Colon (tissue), 2 donors: Measurements from ENCODE around the gene TSPEAR.

Experiments used
- FAIRE-seq: peaks from 2 replicates; lab custom pipeline; 2012; peaks lifted over from hg19 to GRCh38; lab: Jason Lieb, UNC
- donor health status: control.
- donor health status: control.

Gene TSPEAR

DNA sequence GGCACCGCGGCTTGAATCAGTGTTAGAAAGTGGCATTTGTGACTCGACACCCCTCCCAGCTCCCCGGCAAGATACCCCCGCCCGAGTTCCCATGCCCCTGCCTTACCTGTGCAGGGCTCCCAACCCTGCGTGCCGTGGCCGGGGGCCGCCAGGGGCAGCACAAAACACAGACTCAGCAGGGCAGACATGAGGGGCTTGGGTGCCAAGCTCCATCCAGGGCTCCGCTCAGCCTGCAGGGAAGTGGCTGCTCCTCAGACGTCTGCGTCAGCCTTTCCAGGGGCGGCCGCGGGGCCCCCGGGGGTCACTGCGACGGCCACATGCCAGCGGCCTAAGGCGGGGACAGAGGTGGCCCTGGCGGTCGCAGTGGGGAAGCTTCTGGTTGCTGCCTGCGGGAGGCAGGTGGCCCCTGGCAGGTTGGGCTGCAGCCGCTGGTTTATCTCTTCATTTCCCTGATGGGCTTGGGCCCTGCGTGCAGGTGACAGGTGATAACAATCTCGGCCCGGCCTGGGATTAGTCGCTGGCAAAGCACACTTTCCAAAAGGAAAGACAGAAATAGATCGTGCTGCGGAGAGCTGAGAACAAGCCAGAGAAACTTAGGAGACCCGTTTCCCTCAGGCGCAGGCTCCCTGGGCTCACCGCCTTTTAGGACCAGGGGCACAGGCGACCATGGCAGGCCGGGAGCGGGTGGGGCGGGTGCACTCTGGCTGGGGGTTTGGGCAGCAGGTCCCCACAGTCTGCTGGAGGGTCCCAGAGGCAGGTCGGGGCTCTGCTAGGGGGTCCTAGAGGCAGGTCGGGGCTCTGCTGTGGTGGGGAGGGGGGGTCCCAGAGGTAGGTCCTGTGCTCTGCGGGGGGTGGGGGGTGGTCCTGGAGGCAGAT lies at the start of gene TSPEAR:
Gene TSPEAR (minus strand): TSS at position 246 of the 876 bp plus-strand sequence. CDS start 58 bp downstream, at position 188.
- no peak for FAIRE-seq

DNA sequence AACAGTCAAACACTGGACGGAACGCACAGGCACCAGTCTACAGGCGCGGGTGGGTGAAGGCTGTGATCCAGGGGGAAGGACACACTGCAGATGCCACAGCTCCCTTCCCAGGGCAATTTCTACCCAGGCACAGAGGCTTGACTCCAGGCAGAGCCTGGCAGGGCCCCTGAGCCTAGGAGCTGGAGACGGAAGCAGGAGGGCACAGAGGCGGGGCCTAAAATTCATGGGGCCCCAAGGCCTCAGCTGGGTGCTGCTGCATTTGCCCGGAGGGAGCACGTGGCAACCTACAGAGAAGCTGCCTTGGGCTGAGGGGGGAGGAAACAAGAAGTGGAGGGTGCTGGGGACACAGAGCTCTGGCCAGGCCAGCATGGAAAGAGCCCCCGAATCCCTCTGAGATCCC lies 49.0 kb upstream of the TSPEAR start:
- FAIRE-seq: no peak

DNA sequence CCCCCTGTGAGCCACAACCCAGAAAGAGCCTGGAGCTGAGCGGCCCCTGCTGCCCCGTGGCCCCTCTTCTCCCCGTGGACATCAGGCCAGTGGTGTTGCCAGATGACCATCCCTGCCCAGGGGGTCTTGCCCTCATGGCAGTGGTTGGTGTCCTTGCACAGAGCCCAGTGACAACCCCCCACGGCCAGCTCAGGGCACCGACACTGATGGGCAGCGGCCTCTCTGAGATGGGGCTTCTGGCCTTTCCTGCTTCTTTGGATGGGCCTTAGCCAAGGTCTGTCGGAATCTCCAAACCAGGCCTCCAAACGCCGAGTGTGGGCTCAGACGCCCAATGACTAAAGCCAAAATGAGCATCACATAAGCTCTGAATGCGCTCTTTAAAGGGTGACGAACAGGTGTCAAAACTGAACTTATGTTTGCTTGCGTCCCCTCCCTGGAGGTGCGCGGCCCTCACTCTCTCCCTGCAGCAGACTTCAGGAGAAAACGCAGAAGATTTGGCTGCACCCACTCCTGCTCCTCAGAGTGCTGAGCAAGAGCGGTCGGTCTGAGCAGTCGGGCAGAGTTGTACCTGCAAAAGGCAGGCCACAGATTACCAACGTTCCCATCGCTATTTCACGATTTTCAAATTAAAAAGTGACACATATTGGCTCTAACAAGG lies 48.4 kb upstream of the TSPEAR start:
- FAIRE-seq: no peak

DNA sequence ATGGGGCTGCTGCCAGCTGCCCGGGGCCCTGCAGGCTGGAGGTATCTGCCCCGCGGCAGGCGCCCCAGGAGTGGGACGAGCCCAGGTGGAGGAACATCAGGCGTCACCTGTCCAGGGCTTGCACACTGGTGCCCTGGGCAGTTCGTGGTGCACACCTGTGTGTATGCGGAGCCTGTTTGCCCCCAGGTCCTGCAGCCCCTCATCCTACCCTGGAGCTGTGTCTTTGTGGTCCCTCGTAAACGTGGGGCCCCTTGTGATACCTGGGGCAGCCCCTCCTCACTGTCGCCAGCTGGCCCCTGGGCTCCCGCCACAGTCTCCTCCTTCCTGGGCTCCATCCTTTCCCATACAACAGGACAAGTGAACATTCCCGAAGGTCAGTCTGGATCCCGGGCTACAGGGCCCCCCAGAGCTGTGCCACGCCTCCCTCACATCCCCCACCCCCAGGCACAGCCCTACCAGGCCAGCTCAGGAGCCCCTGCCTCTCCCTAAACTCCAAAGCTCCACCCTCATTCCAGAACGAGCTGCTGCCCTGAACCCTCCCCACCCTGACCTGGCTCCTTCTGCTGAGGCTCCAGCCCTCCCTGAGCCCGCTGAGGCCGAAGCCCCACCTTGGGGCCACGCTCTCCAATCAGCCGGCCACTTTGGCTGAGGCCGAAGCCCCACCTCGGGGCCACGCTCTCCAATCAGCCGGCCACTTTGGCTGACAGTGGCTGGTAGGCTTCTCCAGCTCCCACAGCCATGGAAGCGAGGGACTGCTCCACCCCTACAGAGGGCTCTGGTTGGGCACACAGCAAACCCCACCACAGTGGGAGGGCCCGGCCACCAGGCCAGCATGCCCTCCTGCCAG lies 47.6 kb upstream of the TSPEAR start:
- no peak for FAIRE-seq

DNA sequence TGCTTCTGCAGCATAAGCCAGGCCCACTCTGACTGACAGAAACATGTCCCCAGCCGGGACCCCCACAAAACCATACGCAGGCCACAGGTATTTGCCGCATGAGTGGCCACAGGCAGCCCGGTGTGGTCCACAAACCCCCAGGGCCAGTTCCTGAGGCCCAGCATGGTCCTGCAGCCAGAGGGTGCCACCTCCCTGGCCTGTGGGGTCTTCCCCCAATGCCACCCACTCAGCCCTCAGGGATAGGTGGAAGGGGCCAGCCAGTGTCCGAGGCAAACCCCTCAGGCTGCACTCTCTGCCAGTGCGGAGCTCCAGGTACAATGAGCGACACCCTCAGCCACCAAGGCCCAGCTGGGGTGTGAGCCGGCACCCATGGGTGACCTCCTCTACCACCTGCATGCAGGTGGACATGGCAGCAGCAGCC lies 46.8 kb upstream of the TSPEAR start:
- no peak for FAIRE-seq

DNA sequence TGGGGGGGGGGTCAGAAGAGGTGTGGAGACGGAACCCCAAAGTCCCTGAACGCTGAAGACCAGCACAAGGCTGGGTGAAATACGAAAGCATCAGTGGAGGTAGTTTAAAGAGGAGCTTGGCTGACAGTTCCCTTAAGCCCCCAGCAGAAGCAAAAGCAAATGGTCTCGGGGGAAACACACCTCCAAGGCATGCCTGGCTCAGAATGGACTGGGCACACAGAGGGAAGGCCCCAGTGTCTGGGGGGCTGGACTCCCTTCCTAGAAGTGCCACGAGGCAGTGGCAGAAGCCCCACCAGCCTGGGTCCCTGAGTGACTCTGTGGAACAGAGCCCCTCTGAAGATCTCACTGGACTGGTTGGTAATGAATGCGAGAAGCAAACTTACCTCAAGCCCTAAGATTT lies 46.4 kb upstream of the TSPEAR start:
- no peak for FAIRE-seq

DNA sequence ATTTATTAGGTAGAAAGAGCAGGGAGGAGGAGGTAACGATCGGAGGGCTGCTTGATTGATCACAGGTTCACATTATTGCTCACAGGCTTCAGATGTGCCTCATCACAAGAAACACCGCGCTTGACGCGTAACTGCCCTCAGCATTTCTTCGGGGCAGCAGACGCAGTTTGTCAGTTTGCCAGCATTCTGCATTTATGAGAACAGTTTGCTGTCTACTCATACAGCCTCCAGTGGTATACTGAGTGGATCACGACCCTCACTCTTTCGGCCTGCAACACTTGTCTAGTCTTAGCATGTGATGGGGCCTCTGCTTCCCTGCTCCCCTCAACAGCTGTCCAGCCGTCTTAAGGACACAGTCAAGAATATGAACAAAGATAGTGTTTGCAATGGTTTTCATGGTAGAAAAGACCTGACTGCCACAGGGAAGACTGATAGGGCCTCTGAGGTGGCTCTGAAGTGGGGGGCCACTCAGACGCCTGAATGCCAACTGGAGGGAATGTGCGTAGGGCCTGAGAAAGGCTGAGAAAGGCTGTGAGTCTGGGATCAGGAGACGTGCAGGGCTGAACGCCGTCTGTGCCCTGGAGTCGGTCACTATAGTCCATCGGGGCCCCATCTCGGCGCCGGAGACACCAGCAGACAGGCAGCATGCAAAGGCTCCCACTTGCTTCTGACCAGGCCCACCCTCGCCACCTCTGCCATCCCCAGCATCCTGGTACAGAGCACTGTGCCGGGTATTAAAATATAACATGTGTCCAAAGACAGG lies 45.2 kb upstream of the TSPEAR start:
- FAIRE-seq: no peak

DNA sequence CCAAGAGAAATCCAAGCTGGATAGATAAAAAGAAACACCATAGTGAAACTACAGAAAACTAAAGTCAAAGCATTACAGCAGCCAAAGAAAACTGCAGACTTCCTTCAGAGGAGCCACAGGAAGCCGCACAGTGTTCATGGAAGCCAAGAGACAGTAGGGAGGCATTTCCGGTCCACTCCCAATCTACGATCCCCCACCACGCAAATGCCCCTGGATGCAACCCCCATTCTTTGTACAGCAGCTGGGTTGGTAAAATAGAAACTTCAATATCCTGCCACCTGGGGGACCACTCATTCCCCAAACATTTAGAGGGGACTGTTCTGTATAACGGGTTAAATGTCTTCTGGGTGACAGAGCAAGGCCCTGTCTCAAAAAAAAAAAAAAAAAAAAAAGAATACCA lies 43.9 kb upstream of the TSPEAR start:
- no peak for FAIRE-seq

DNA sequence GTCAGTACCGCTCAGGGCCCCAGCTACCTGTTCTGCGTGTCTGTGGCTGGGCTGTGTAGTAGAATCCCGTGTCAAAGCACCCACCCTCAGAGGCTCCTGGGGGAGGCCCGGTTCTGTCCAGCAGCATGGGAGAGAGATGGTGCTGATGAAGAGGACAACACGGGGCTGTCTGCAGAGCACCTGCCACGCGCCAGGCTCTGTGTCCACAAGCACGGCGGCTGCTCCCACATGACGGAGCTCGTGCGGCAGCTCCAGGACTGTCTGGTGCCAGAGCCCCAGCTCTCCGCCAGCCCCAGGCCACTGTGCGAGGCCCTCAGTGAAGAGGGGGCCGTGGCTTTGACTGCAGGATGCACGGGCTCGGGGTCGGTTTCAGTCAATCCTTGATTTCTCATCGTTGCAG lies 42.0 kb upstream of the TSPEAR start:
- FAIRE-seq: no peak

DNA sequence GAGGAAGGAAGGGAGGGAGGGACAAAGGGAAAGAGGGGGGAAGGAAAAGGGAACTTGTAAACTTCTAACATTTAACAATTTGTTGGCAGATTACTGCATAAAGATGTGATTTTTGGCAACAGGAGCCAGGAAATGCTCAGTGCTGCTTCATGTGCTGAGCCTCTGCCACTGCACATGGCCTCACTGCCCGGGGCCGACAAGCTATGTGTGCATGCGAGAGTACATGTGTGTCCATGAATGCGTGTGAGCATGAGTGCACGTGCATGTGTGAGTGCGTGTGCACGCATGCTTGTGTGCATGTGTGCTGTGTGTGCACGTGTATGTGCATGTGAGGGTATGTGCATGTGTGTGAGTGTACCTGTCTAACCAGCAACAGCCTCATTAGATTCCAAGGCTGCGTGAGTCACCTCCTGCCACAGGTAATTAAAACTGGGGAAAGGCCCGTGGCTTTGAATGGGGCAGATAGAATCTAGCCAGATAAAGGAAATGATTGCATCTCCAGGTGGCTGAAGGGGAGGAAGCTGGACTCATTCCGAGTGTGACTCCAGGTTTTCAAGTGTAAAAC lies 41.4 kb upstream of the TSPEAR start:
- FAIRE-seq: no peak

DNA sequence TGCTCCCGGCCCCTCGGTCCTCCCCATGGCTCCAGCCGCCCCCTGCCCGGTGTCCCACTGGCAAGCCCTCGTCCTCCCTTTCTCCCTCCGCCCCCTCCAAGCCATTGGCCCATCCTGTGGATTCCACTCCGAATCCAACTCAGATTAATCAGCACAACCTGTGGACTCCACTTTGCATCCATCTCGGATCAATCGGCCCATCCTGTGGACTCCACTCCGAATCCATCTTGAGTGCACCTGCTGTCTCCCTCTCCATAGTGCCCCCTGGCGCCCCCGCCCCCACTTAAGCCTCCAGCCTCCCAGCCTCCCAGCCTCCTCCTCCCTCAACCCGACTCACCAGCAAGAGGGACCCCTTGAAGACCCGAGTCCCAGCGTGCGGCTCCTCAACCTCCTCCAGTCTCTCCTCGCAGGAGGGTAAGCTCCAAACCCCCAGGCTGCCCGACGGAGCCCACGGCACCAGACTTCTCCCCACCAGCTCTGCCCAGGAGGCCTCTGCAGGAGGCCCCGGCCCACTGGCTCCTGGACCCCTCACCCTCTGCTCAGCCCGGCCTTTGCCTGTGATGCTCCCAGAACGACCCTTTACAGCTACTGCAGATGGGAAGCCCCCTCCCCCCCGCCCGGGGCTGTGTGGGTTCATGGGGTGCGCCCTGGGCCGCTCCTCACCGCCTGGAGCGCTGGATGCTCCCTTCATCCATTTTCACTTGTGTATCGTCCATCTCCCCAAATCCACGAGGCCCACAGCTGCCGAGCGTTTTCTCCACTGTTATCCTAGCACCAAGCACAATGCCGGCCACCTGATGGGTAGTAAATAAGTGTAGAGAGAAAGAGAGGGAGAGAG lies 40.6 kb upstream of the TSPEAR start:
- FAIRE-seq: no peak

DNA sequence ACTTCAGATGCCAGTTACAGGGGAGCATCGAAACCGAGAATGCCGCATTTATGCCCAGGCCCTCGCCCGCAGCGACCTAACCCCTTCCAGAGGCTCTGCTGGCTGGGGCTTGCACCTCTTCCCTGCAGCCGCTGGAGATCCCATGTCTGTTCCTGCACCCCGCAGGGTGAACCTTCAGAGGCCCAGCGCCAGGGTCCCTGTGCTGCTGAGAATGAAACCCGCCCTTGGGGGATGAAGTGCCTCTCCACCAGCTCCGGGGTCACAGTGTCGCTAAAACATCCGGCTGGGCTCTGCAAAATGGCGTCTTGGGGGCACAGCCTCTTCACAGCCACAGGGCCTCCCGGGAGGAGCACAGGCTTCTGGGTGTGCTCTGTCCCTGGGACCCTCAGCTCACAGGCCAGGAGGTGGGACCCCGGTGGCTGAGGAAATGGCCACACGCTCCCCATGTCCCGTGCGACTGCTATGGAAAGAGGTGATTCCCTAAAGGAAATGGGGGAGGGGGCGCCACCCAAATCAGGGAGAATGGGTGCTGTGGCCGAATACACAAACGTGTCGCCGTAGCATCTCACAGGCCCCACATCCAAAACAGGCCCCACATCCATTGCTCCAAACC lies 39.9 kb upstream of the TSPEAR start:
- no peak for FAIRE-seq

DNA sequence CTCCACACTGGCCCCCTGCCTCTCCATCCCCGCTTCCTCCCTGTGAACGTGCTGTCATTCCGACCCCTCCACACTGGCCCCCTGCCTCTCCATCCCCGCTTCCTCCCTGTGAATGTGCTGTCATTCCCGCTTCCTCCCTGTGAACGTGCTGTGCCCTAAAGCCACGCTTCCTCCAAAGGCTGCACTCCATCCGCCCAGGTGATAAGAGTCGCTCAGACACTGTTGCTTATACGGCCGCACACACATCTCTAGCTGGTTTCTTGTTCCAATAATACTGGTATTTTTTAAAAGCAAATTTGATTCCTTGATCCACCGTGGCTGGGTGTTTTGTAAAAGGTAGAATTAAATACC lies 39.3 kb upstream of the TSPEAR start:
- no peak for FAIRE-seq

DNA sequence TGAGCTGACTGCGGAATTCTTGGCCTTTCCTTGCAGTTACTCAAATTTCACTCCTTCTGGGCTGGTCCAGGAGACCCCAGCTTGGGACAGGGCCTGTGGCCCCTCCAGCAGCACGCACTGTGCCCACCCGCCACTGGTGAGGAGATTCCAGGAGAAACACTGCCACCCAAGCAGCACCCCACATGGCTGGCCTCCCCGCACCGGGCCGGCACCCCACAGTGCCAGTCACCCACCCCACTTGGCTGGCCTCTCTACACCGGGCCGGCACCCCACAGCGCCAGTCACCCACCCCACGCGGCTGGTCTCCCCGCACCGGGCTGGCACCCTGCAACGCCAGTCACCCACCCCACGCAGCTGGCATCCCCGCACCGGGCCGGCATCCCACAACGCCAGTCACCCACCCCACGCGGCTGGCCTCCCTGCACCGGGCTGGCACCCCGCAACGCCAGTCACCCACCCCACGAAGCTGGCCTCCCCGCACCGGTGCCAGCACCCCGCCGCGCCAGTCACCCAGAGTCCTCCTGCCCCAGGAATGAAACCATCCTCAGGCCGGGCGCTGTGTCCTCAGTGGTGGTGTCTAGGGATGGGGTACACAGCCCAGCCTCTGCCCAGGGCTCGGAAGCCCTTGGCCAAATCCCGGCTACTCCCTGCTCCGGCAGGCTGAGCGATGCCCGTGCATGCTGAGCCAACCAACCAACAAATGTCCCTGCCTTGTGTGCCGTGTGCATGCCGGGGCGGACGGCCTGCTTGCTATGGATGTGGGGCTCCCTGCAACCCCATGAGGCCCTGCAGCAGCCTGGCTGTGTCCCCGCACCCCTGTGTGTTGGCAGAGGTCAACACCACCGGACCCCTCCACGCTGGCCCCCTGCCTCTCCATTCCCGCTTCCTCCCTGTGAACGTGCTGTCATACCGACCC lies 38.6 kb upstream of the TSPEAR start:
- no peak for FAIRE-seq

DNA sequence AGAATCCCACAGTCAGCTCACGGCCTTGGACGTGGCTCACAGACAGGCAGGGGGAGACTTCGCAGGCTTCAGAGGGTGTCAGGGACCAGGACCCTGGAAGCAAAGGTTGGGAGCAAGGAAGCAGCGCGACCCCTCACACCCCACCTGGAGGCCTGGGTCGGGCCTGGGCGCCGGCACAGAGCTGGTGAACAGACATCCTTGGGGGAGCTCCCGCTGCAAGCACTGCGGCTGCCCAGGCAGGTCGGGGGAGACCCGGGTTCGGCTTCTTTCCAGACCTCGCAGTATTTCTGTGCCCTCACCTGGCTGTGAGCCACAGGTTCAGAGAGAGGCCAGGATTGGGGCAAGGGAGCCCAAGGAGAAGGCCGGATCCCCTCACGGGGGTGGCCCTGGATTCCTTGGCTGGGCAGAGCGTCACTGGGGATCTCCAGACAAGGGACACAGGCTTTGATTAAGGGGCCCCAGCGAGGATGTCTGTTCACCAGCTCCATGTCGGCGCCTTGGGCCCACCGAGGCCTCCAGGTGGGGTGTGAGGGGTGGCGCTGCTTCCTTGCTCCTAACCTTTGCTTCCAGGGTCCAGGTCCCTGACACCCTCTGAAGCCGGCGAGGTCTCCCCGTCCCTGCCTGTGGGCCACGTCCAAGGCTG lies 37.9 kb upstream of the TSPEAR start:
- no peak for FAIRE-seq

DNA sequence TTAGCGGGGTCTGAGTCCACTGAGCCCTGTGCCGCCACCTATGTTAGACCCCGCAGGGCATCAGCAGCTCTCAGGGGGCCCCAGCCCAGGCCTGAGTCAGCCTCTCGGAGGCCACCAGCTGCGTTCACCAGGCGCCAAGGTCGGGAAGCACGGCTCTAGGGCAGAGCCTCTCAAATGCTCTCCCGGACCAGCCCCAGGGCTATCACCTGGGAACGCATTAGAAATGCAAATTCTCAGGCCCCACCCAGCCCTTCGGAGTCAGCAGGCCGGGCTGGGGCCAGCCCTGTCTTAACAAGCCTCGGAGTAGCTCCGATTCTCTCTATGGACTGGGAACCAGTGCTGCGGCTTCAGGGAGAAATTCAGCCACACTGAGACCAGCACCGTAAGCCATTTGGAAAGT lies 37.2 kb upstream of the TSPEAR start:
- FAIRE-seq: no peak

DNA sequence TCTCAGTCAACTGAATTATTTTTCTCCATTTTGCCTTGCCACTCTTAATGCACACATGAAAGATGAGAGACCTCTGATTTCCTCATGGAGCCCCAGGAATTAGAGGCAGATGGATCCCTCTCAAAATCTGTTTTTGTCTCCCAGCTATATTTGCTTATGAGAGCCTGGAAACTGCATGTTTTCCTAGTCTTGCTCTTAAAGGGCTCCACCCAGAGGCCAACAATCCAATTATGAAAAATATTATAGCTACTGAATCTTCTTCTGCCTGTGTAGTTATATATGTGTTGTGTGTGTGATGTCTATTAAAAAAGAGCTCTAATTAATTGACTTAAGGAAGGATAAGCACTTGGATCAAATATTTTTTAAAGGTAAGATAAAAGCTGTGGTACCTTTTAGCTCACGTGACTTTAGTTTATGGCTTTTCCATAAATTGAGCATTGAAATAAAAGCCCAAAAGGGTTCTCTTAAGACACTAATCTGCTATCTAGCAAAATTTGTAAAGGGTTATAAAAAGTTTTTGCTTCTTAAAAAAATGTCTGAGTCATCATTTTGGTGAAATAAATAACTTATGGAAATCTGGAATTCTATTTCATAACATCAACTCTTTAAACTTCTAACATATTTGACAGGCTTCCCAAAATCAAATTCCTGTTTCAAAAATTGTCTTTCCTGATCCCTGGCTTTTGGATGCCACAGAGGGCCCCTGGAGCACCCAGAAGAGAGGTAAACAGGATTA lies 31.2 kb upstream of the TSPEAR start:
- FAIRE-seq: no peak

DNA sequence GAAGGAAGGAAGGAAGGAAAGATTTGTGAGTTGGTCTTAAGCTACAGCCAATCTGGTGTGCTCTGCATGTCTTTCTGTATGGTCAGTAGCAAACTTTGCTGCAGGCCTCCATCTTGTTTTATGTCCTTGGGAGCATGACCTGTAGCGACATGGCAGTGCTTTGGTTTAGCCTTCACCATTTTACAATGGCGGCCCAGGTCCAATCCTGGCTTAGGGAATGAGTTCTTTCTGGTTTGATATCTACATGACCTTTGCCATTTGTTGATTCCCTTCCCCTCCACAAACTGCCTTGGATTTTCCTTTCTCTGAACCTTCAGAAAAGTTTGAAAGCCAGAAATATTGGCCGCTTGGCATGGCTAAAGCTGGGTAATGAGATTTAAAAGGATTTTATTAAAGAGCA lies 30.5 kb upstream of the TSPEAR start:
- no peak for FAIRE-seq
